Neural crest cell (in vitro differentiated cells): Measurements from ENCODE around the gene BIN1. TPM values are rescaled to one million over a fixed set of nuclear protein-coding genes. Genes with fewer than 3 reads are reported as not detected.

Source experiments
- DNase-seq: peaks from one replicate; pipeline ENCODE4 v3.0.0; 2021; ENCODE audit warnings: low read depth, mixed read lengths, low spot score
- H3K27ac Mint-ChIP-seq: one replicate; pipeline ENCODE4 v1.8.0; 2021; ENCODE audit warnings: mild to moderate bottlenecking, mixed read lengths; ENCODE audit not compliant: unreplicated experiment
- H3K27me3 Mint-ChIP-seq: 2 replicates; pipeline ENCODE4 v1.8.0; 2021; ENCODE audit warnings: low read depth, mild to moderate bottlenecking, mixed read lengths
- H3K36me3 Mint-ChIP-seq: 2 replicates; pipeline ENCODE4 v1.8.0; 2021; ENCODE audit warnings: low read depth, mild to moderate bottlenecking, mixed read lengths
- H3K4me1 Mint-ChIP-seq: 2 replicates; pipeline ENCODE4 v1.8.0; 2021; ENCODE audit warnings: mixed read lengths
- H3K4me3 Mint-ChIP-seq: one replicate; pipeline ENCODE4 v1.8.0; 2021; ENCODE audit warnings: mild to moderate bottlenecking, mixed read lengths
- H3K9me3 Mint-ChIP-seq: 2 replicates; pipeline ENCODE4 v1.8.0; 2021; ENCODE audit warnings: mixed read lengths
- CTCF ChIP-seq: fragments of 200-600 bp; sonication (generic); conservative IDR thresholded peaks from 2 replicates; pipeline ENCODE4 v1.5.0; 2021; ENCODE audit warnings: antibody characterized with exemption, mild to moderate bottlenecking
- total RNA-seq: library from RNA; stranded (reverse); gene quantifications from 2 replicates; pipeline ENCODE4 v1.2.1, GENCODE V29; 2021

The BIN1 gene
- total RNA-seq, 1 donor from 2014 or later = 67.7 TPM

- Mint-ChIP-seq H3K27me3 (no peaks in the 10 kb centered on the region), H3K27ac (peak overlapping the region; percentile 43), H3K4me1 (peaks cover 38% of the 10 kb centered on the region), H3K36me3 (no peaks in the 10 kb centered on the region), H3K9me3 (no peaks in the 10 kb centered on the region), H3K4me3 (no peak overlapping the region)
- TF ChIP-seq CTCF = no peak
- no peak for DNase-seq
These were observed 28.2 kb downstream of the BIN1 start for GRCh38 chr2:127078666-127079270.

DNA sequence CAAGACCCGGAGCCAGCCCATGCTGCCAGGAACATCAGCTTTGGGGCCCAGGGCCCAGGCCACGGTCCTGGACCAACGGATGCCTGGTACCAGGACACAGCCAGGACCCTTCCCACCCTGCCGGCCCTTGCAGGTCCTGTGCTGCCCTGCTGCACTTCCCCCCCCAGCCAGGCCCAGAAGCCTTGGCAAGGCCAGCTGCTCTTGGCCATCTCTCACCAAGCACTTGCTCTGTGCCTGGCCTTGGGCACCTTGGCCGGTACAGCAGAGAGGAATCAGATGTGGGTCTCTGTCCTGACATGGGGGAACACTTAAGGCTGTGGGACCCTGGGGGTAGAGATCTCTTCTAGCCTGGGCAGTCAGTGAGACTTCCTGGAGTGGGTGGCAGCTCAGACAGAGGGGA lies 28.9 kb downstream of the BIN1 start:
- Mint-ChIP-seq H3K4me3 (no peak overlapping the region), H3K4me1 (peaks cover 31% of the 10 kb centered on the region), H3K36me3 (no peaks in the 10 kb centered on the region), H3K9me3 (no peaks in the 10 kb centered on the region), H3K27me3 (no peaks in the 10 kb centered on the region), H3K27ac (peak overlapping the region; percentile 45)
- no peak for TF ChIP-seq CTCF
- DNase-seq = no peak

DNA sequence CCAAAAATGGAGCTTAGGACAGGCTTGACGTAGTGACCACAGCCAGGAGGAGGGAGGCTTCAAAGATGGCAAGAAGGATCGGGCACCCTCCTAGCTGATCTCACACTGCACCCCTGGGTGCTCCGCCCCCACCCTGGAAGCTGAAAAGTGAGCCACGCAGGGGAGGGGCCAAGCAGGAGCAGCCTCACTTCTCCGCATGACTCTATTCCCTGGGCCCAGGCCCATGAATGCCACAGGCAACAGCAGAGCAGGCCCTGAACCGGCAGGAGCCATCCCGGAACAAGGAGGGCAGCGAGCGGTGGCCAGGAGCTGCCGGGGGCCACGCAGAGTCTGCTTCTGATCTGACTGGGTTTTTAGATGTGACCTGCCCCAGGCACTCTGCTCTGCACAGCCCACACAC lies 30.0 kb downstream of the BIN1 start:
- no peak for TF ChIP-seq CTCF
- no peak for DNase-seq
- no peak overlapping the region for H3K4me3 Mint-ChIP-seq
- peaks cover 26% of the 10 kb centered on the region for H3K4me1 Mint-ChIP-seq
- H3K27me3 Mint-ChIP-seq = no peaks in the 10 kb centered on the region
- no peaks in the 10 kb centered on the region for H3K9me3 Mint-ChIP-seq
- H3K36me3 Mint-ChIP-seq = no peaks in the 10 kb centered on the region
- peak overlapping the region; percentile 85 for H3K27ac Mint-ChIP-seq

- no peak for TF ChIP-seq CTCF
- Mint-ChIP-seq H3K9me3 (no peaks in the 10 kb centered on the region), H3K27me3 (no peaks in the 10 kb centered on the region), H3K36me3 (no peaks in the 10 kb centered on the region), H3K4me3 (no peak overlapping the region), H3K4me1 (peaks cover 26% of the 10 kb centered on the region), H3K27ac (peak overlapping the region; percentile 12)
- no peak for DNase-seq
These were observed 30.7 kb downstream of the BIN1 start for GRCh38 chr2:127076290-127076689.

- TF ChIP-seq CTCF = no peak
- Mint-ChIP-seq H3K9me3 (no peaks in the 10 kb centered on the region), H3K27ac (no peak overlapping the region), H3K27me3 (no peaks in the 10 kb centered on the region), H3K4me3 (no peak overlapping the region), H3K36me3 (no peaks in the 10 kb centered on the region), H3K4me1 (peaks cover 26% of the 10 kb centered on the region)
- no peak for DNase-seq
These were observed 31.1 kb downstream of the BIN1 start for GRCh38 chr2:127075821-127076220.
